Parathyroid adenoma (tissue), 2 donors: ENCODE results near the gene EBF3.

ENCODE experiments used
- H2AFZ ChIP-seq: fragments of 300-600 bp; sonication (generic); one replicate; pipeline ENCODE4 v1.7.0; 2017; ENCODE audit warnings: antibody characterized with exemption, mild to moderate bottlenecking
- H3K27ac ChIP-seq: fragments of 300-600 bp; sonication (generic); one replicate; pipeline ENCODE4 v1.7.0; 2017
- H3K27me3 ChIP-seq: fragments of 300-600 bp; sonication (generic); one replicate; pipeline ENCODE4 v1.7.0; 2017; ENCODE audit warnings: low read length; ENCODE audit not compliant: control insufficient read depth, insufficient read depth
- H3K36me3 ChIP-seq: fragments of 300-600 bp; sonication (generic); one replicate; pipeline ENCODE4 v1.7.0; 2017; ENCODE audit warnings: low read length; ENCODE audit not compliant: control insufficient read depth, insufficient read depth
- H3K4me1 ChIP-seq: fragments of 300-600 bp; sonication (generic); one replicate; pipeline ENCODE4 v1.7.0; 2017; ENCODE audit warnings: control low read depth
- H3K4me2 ChIP-seq: fragments of 300-600 bp; sonication (generic); one replicate; pipeline ENCODE4 v1.7.0; 2017; ENCODE audit warnings: low read length
- H3K4me3 ChIP-seq: fragments of 300-600 bp; sonication (generic); one replicate; pipeline ENCODE4 v1.7.0; 2017; ENCODE audit warnings: low read depth, low read length
- H3K79me2 ChIP-seq: fragments of 300-600 bp; sonication (generic); one replicate; pipeline ENCODE4 v1.7.0; 2017; ENCODE audit warnings: control low read depth
- H3K9ac ChIP-seq: fragments of 300-600 bp; sonication (generic); one replicate; pipeline ENCODE4 v1.7.0; 2017; ENCODE audit warnings: mild to moderate bottlenecking
- H3K9me3 ChIP-seq: fragments of 300-600 bp; sonication (generic); one replicate; pipeline ENCODE4 v1.7.0; 2017; ENCODE audit warnings: low read length; ENCODE audit not compliant: control insufficient read depth
- CTCF ChIP-seq: fragments of 300-600 bp; sonication (generic); IDR thresholded peaks from one replicate; pipeline ENCODE4 v1.7.0; 2017; ENCODE audit warnings: antibody characterized with exemption, mild to moderate bottlenecking
- donor health status: primary hyperparathyroidism.

The EBF3 gene

GRCh38 chr10:129978322-129978721, 14.2 kb upstream of the EBF3 start:
- Histone ChIP-seq H3K36me3 (peaks cover 2% of the 10 kb centered on the region), H3K4me2 (no peak overlapping the region), H3K27me3 (no peaks in the 10 kb centered on the region), H3K9ac (no peak overlapping the region), H2AFZ (no peak overlapping the region), H3K79me2 (no peaks in the 10 kb centered on the region), H3K27ac (no peak overlapping the region), H3K4me3 (no peak overlapping the region), H3K9me3 (no peaks in the 10 kb centered on the region), H3K4me1 (no peaks in the 10 kb centered on the region)
- TF ChIP-seq CTCF: no peak

- Histone ChIP-seq H3K4me2 (no peak overlapping the region), H3K9me3 (no peaks in the 10 kb centered on the region), H3K27me3 (no peaks in the 10 kb centered on the region), H3K4me3 (no peak overlapping the region), H3K36me3 (no peaks in the 10 kb centered on the region), H3K9ac (no peak overlapping the region), H3K79me2 (no peaks in the 10 kb centered on the region), H3K4me1 (no peaks in the 10 kb centered on the region), H2AFZ (no peak overlapping the region), H3K27ac (no peak overlapping the region)
- TF ChIP-seq CTCF: no peak
Observed at GRCh38 chr10:129977794-129978193, 13.7 kb upstream of the EBF3 start.

- Histone ChIP-seq H3K4me2 (no peak overlapping the region), H3K4me3 (no peak overlapping the region), H3K27ac (no peak overlapping the region), H3K79me2 (no peaks in the 10 kb centered on the region), H2AFZ (no peak overlapping the region), H3K36me3 (no peaks in the 10 kb centered on the region), H3K27me3 (peaks cover 7% of the 10 kb centered on the region), H3K9ac (no peak overlapping the region), H3K9me3 (no peaks in the 10 kb centered on the region), H3K4me1 (no peaks in the 10 kb centered on the region)
- TF ChIP-seq CTCF: no peak
Observed at GRCh38 chr10:129973674-129974059, 9.6 kb upstream of the EBF3 start.

- no peak overlapping the region for H3K4me3 ChIP-seq
- peaks cover 11% of the 10 kb centered on the region for H3K27me3 ChIP-seq
- no peak overlapping the region for H3K9ac ChIP-seq
- H3K36me3 ChIP-seq: no peaks in the 10 kb centered on the region
- no peak overlapping the region for H3K4me2 ChIP-seq
- no peak overlapping the region for H3K27ac ChIP-seq
- no peaks in the 10 kb centered on the region for H3K79me2 ChIP-seq
- H2AFZ ChIP-seq: no peak overlapping the region
- no peaks in the 10 kb centered on the region for H3K9me3 ChIP-seq
- H3K4me1 ChIP-seq: no peaks in the 10 kb centered on the region
- no peak for TF ChIP-seq CTCF
Observed at GRCh38 chr10:129972966-129973673, 9.0 kb upstream of the EBF3 start.
